ENCODE data around the gene MACROD1.
"Not testable (repeated sequence)": the region's sequence is repeated elsewhere in the genome, so short reads cannot be mapped to it uniquely, and the experiment has no call there.

The MACROD1 gene

GRCh38 chr11:63986156-63986931 is 179.6 kb downstream of the MACROD1 start, which contains the start of gene OTUB1:
OTUB1 (plus strand) TSS chr11:63986438; CDS start chr11:63986457, 19 bp downstream.
- DNase-seq = peak; percentile 95

- DNase-seq = peak; percentile 68
Observed at GRCh38 chr11:63985812-63986155, 180.1 kb downstream of the MACROD1 start.

GRCh38 chr11:63979426-63979825 is 186.5 kb downstream of the MACROD1 start:
- DNase-seq = no peak

GRCh38 chr11:63978551-63979239 is 187.2 kb downstream of the MACROD1 start:
- DNase-seq = no peak

GRCh38 chr11:63974259-63975143 is 191.4 kb downstream of the MACROD1 start, which contains the start of gene COX8A:
COX8A (plus strand) TSS chr11:63974620; CDS start chr11:63974681, 61 bp downstream.
- peak; percentile 100 for DNase-seq

GRCh38 chr11:63973912-63974258 is 192.0 kb downstream of the MACROD1 start:
- DNase-seq = not testable (repeated sequence)

- DNase-seq = peak; percentile 48
Observed at GRCh38 chr11:63970902-63971301, 195.0 kb downstream of the MACROD1 start.

- peak; percentile 64 for DNase-seq
Observed at GRCh38 chr11:63969461-63969860, 196.5 kb downstream of the MACROD1 start.

GRCh38 chr11:63966444-63966843 is 199.5 kb downstream of the MACROD1 start:
- DNase-seq = no peak

- DNase-seq = not testable (repeated sequence)
Observed at GRCh38 chr11:63963895-63964294, 202.0 kb downstream of the MACROD1 start.

GRCh38 chr11:63961608-63962412 is 204.1 kb downstream of the MACROD1 start:
- DNase-seq = peak; percentile 35

- peak; percentile 78 for DNase-seq
Observed at GRCh38 chr11:63958008-63958407, 207.9 kb downstream of the MACROD1 start.

- no peak for DNase-seq
Observed at GRCh38 chr11:63952570-63952969, 213.3 kb downstream of the MACROD1 start.

GRCh38 chr11:63951779-63952536 is 214.0 kb downstream of the MACROD1 start:
- DNase-seq = peak; percentile 81

All from hematopoietic multipotent progenitor cell treated with erythropoietin and hydrocortisone succinate and interleukin-3 and kit ligand, for 6 days (in vitro differentiated cells).